Right lobe of liver (tissue), 6 donors: ENCODE measurements around the gene NAA30. TPM values are rescaled to one million over a fixed set of nuclear protein-coding genes. Genes with fewer than 3 reads are reported as not detected.

Experiments used
- ATAC-seq, 4 donors: fragments of 200-7000 bp; cut with Tn5 transposase; one replicate each; pipeline ENCODE4 v1.9.1; 2020; ENCODE audit warnings: mild to moderate bottlenecking in 4 of 4, moderate library complexity in 4 of 4
- DNase-seq, 3 donors: peaks; one replicate each; pipeline ENCODE4 v3.0.0-alpha.2; 2020
- H3K27ac ChIP-seq, 3 donors: fragments of 200-600 bp; one replicate each; pipeline ENCODE4 v1.8.0; 2022
- H3K27me3 ChIP-seq, 2 donors: fragments of 200-600 bp; one replicate each; pipeline ENCODE4 v1.8.0; 2022
- H3K36me3 ChIP-seq, 4 donors: fragments of 200-600 bp; sonication (generic) in 1 of 4; one replicate each; pipeline versions ENCODE4 v1.5.1 to v1.8.0; 2017 to 2022; ENCODE audit warnings: control low read depth in 1 of 4
- H3K4me1 ChIP-seq, 4 donors: fragments of 200-600 bp; sonication (generic) in 1 of 4; one replicate each; pipeline versions ENCODE4 v1.5.1 to v1.8.0; 2017 to 2022; ENCODE audit warnings: control low read depth in 1 of 4
- H3K4me3 ChIP-seq, 3 donors: fragments of 200-600 bp; one replicate each; pipeline ENCODE4 v1.8.0; 2022
- H3K9me3 ChIP-seq, 4 donors: fragments of 200-600 bp; sonication (generic) in 1 of 4; one replicate each; pipeline versions ENCODE4 v1.5.1 to v1.8.0; 2017 to 2022; ENCODE audit warnings: control low read depth in 1 of 4
- CTCF ChIP-seq, 4 donors: fragments of 200-600 bp in 3 of 4; fragments of 450-650 bp in 1 of 4; IDR thresholded peaks; one replicate each; pipeline versions ENCODE4 v1.5.1 to v1.8.0; 2016 to 2022; ENCODE audit warnings: antibody characterized with exemption in 4 of 4, mild to moderate bottlenecking in 2 of 4
- POLR2A ChIP-seq: fragments of 450-650 bp; IDR thresholded peaks from one replicate; pipeline ENCODE4 v1.6.1; 2017; ENCODE audit warnings: antibody characterized with exemption, mild to moderate bottlenecking
- WGBS: methylation state at CpG from one replicate; pipeline ENCODE4 v1.1.6; 2018; ENCODE audit warnings: low coverage, low lambda C conversion rate; ENCODE audit not compliant: insufficient coverage; ENCODE audit errors: missing lambda C conversion rate; 5-methylcytosine and 5-hydroxymethylcytosine counted together
- intact Hi-C, 2 donors: fragments of 100-400 bp; cut with DNase I; formaldehyde crosslinking; loops; one replicate each; pipeline versions ENCODE4 v1.11.2 to v1.14.1; 2022
- total RNA-seq, 6 experiments: library from RNA; depleted of rRNA in 2 of 6; stranded (reverse); fragments of >200 nt in 2 of 6; fragmentation: NEBNext Ultra II Directional in 3 of 6; extraction: Animal tissue kit (Norgen Biotek cat#: 25700) in 3 of 6; gene quantifications; one replicate each; pipeline versions ENCODE4 v1.1.0 to v1.2.4, GENCODE V29; 2016 to 2023
- donor health status: DM: no; HTN: yes; CAD: no.
- donor health status: DM: no; HTN: no; CAD: no.
- donor health status: DM: no; HTN: no; CAD: no.
- donor health status: DM: no; HTN: yes; CAD: no.
- donor health status: DM: no; HTN: yes; CAD: no.

Gene NAA30
- total RNA-seq, 6 experiments from 2014 or later = 10.5 to 17.1 (median 13.5) TPM

- peak in 2 of 4 donors; percentile 17 to 58 for ATAC-seq
- intact Hi-C loops = no loop called here
- Histone ChIP-seq H3K27ac (no peak overlapping the region), H3K4me3 (no peak overlapping the region), H3K4me1 (peaks cover 0 to under 1% (median 0%) of the 10 kb centered on the region in 4 donors), H3K36me3 (peaks cover 0 to 20% (median 0%) of the 10 kb centered on the region in 4 donors), H3K9me3 (no peaks in the 10 kb centered on the region), H3K27me3 (no peaks in the 10 kb centered on the region)
- WGBS = 31% methylated on average over 1 of the region's 1 CpG
- TF ChIP-seq CTCF (IDR thresholded peaks at IDR 0.05) (no peak), POLR2A (no peak)
- no peak for DNase-seq
Measured at GRCh38 chr14:57408634-57409033, 18.2 kb downstream of the NAA30 start.

GRCh38 chr14:57412341-57412740 lies 22.0 kb downstream of the NAA30 start:
- Histone ChIP-seq H3K27ac (no peak overlapping the region), H3K36me3 (peaks cover 0 to 10% (median 0%) of the 10 kb centered on the region in 4 donors), H3K4me1 (peaks cover 0 to 11% (median 0%) of the 10 kb centered on the region in 4 donors), H3K4me3 (no peak overlapping the region), H3K27me3 (no peaks in the 10 kb centered on the region), H3K9me3 (no peaks in the 10 kb centered on the region)
- TF ChIP-seq POLR2A = no peak
- 75% methylated on average over 2 of the region's 2 CpGs for WGBS
- intact Hi-C loops = no loop called here
- ATAC-seq (no peak), DNase-seq (no peak)

- Histone ChIP-seq H3K4me1 (peaks cover 0 to 11% (median 0%) of the 10 kb centered on the region in 4 donors), H3K9me3 (no peaks in the 10 kb centered on the region), H3K4me3 (no peak overlapping the region), H3K27me3 (no peaks in the 10 kb centered on the region), H3K27ac (no peak overlapping the region), H3K36me3 (peaks cover 0 to 10% (median 0%) of the 10 kb centered on the region in 4 donors)
- DNase-seq (no peak), ATAC-seq (no peak)
- TF ChIP-seq CTCF (IDR thresholded peaks at IDR 0.05) (no peak), POLR2A (no peak)
- intact Hi-C loops = no loop called here
- WGBS = 84% methylated on average over 2 of the region's 2 CpGs
Measured at GRCh38 chr14:57413849-57414248, 23.5 kb downstream of the NAA30 start.

GRCh38 chr14:57417228-57417627 lies 26.8 kb downstream of the NAA30 start:
- no peaks in the 10 kb centered on the region for H3K9me3 ChIP-seq
- no peaks in the 10 kb centered on the region for H3K36me3 ChIP-seq
- H3K4me3 ChIP-seq = no peak overlapping the region
- H3K4me1 ChIP-seq = peaks cover 0 to 11% (median 0%) of the 10 kb centered on the region in 4 donors
- intact Hi-C loops = no loop called here
- DNase-seq (no peak), ATAC-seq (no peak)
- 60% methylated on average over 1 of the region's 1 CpG for WGBS
- TF ChIP-seq CTCF (IDR thresholded peaks at IDR 0.05) (no peak), POLR2A (no peak)
- H3K27me3 ChIP-seq = no peaks in the 10 kb centered on the region
- no peak overlapping the region for H3K27ac ChIP-seq

GRCh38 chr14:57418999-57419398 lies 28.6 kb downstream of the NAA30 start:
- H3K9me3 ChIP-seq = no peaks in the 10 kb centered on the region
- H3K4me1 ChIP-seq = peaks cover 0 to 11% (median 0%) of the 10 kb centered on the region in 4 donors
- no peaks in the 10 kb centered on the region for H3K27me3 ChIP-seq
- DNase-seq (no peak), ATAC-seq (no peak)
- 87% methylated on average over 3 of the region's 4 CpGs for WGBS
- TF ChIP-seq POLR2A (no peak), CTCF (IDR thresholded peaks at IDR 0.05) (no peak)
- H3K27ac ChIP-seq = no peak overlapping the region
- intact Hi-C loops = no loop called here
- no peak overlapping the region for H3K4me3 ChIP-seq
- H3K36me3 ChIP-seq = no peaks in the 10 kb centered on the region
